GM12873 (cell line): ENCODE data around the gene RALBP1.

Source experiments
- TF ChIP-seq, protein P1 (sequence below): IDR thresholded peaks from 2 replicates; pipeline ENCODE4 v1.5.1; 2012; ENCODE audit warnings: low read depth, mild to moderate bottlenecking, moderate library complexity, low read length, control low read depth; ENCODE audit not compliant: insufficient read depth; ENCODE audit errors: missing control alignments

Gene RALBP1

GRCh38 chr18:9482790-9483189 is 7.5 kb downstream of the RALBP1 start:
- TF ChIP-seq, protein P1, sequence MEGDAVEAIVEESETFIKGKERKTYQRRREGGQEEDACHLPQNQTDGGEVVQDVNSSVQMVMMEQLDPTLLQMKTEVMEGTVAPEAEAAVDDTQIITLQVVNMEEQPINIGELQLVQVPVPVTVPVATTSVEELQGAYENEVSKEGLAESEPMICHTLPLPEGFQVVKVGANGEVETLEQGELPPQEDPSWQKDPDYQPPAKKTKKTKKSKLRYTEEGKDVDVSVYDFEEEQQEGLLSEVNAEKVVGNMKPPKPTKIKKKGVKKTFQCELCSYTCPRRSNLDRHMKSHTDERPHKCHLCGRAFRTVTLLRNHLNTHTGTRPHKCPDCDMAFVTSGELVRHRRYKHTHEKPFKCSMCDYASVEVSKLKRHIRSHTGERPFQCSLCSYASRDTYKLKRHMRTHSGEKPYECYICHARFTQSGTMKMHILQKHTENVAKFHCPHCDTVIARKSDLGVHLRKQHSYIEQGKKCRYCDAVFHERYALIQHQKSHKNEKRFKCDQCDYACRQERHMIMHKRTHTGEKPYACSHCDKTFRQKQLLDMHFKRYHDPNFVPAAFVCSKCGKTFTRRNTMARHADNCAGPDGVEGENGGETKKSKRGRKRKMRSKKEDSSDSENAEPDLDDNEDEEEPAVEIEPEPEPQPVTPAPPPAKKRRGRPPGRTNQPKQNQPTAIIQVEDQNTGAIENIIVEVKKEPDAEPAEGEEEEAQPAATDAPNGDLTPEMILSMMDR = no peak

GRCh38 chr18:9483526-9483925 is 8.2 kb downstream of the RALBP1 start:
- TF ChIP-seq, protein P1 = no peak

DNA sequence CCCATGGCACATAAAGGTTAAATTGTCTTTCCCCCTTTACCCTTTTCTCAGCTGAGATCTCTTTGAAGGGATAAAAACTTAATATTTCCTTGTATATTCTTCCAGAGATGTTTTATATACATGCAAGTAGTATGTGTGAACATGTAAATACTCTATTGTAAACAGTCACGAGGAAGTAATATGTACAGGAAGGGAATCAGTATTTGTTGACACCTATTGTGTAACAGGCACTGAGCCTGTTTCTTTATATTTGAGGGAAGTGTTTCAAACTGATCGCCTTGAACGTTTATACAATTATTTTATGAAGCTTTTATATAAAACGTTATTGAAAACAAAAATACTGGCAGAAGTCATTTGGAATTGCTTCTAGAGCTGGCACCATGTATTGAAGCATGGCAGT is 13.2 kb downstream of the RALBP1 start:
- TF ChIP-seq, protein P1 = no peak

GRCh38 chr18:9494778-9495331 is 19.5 kb downstream of the RALBP1 start:
- TF ChIP-seq, protein P1 = no peak

DNA sequence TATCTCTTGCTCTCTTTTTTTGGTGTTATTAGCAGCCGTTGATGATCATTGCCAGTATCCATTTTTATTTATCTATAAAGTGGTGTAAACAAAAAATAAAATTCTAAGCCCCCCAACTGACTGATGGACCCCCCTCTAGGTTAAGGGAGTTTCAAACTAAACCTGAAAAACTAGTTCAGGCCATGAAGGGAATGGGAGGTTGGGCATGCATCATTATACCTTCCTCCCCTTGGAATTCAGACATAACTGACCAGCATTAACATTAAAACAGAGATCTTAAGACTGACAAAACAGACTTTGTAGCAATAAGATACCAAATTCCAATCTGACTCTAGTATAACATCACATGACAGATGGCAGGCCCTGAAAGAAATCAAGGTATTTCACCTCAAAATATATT is 20.2 kb downstream of the RALBP1 start:
- TF ChIP-seq, protein P1 = no peak

- TF ChIP-seq, protein P1 = no peak
Observed at GRCh38 chr18:9495916-9496705, 20.8 kb downstream of the RALBP1 start.

DNA sequence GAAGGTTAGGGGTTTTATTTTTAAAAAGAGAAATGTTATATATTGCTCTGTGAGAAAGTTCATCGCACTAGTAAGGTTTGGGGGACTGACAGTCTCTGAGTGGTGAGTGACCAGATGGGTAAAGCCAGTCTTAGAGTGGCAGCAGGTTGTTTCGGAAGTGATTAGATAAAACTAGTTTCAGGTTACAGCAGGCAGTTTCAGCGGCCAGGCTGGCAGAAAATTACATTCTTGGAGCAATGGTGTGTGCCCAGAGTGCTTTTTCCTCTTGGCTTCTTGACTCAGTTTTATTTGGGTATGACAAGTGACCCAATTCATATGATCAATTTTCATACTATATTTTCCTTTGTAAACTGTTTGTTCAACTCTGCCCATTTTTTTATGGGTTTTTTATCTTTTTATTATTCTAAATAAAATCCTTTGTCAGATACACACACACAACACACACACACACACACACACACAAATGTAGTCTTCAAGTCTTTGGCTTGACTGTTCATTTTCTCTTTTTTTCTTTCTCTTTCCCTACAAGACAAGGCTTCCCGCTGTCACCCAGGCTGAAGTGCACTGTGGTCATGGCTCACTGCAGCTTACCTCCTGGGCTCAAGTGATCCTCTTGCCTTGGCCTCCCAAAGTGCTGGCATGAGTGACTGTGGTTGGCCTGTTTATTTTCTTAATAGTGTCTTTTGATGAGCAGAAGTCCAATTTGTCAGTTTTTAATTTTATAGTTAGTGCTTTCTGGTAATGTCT is 30.9 kb downstream of the RALBP1 start:
- TF ChIP-seq, protein P1 = no peak
